ENCODE data around the gene SYTL3.

SYTL3 gene

DNA sequence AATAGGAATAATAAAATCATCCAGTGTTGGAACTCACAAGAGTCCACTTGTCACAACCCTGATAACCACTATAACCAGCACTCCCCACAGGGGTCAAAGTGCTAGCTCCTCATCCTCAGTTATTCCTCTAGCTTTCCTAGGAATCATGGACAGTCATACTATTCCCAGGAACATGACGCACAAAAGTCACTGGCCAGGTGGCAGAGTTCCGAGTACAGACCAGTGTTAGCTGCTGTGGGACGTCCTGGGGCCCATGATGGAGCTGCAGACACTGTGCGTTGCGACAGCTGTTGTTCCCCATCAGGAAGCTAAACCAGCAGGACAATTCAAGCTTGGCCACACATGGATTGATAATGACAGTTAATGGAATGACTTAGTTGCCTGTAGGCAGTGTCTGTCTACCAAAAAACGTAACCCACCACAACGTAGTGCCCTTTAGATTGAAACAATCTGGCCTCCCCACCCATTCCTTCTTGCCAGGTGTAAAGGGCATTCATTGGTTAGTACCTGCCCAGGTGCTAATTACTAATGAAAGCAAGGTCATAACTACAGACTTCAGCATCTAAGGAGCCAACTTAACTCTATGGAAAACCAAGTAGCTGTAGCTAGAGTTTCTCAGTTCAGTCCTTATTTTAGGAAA is 151.9 kb downstream of the SYTL3 start:
- peak; percentile 52 for DNase-seq

DNA sequence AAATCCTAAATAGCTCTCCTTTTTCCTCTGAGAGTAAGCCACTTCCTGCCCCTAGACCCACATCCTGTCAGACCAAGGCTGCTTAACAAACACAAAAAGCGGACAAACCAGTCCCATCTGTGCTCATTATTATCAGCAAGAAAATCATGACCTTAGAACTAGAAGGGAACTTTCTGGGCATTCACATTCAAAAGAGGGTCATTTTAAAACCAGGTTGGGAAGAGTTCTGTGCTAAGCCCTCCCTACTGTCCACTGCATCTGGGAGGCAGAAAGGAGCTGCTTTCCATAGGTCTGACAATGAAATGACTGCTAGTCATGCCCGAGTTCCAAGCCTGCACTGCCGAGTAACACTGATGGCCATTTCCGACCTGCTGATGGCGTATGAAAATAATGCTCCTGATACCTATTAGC is 153.9 kb downstream of the SYTL3 start:
- no peak for DNase-seq

DNA sequence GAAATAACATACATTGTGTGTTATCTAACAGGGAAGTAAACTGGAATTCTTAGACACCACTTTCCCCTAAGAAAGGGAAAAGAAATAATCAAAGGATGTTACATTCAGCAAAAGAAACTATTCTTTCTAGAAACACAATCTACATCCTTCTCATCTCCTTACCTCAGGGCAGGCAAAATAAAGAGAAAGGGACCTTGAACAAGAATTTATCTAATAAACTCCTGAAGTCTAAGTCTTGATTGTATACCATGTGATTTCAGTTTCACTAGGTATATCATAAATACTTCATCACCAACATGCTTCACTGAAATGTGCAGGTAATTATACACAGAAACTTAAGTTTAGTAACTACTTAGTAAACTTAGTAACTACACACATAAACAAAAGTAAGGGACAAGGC is 154.4 kb downstream of the SYTL3 start:
- no peak for DNase-seq

DNA sequence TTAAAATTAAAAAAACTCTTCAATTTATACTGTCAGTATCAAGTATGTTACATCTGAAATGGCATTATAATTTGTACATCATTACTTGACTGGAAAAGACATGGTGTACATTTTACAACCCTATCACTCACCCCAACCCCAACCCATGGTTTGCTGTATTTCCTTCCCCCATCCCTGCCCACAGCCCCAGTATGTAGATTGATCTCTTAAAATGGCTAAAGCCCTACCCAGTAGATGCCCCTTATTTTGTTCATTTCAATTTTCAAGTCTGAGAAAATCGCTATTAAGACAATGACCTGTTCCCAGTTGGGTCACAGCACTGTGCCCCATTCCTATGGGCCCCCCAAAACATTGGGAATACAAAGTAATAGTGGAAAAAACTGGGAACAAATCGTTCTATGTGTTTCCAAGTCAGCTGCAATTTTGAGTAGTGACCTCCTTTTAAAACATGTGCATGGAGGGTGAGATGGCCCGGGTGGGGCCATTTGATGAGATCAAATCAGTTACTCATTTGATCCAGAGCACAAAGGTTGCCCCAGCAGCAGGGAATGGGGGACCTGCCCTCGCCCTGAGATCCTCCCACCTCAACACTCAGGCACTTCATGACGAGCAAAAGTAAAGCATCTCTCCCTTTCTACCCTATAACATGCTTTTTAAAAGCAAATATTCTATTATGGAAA is 156.0 kb downstream of the SYTL3 start:
- no peak for DNase-seq

DNA sequence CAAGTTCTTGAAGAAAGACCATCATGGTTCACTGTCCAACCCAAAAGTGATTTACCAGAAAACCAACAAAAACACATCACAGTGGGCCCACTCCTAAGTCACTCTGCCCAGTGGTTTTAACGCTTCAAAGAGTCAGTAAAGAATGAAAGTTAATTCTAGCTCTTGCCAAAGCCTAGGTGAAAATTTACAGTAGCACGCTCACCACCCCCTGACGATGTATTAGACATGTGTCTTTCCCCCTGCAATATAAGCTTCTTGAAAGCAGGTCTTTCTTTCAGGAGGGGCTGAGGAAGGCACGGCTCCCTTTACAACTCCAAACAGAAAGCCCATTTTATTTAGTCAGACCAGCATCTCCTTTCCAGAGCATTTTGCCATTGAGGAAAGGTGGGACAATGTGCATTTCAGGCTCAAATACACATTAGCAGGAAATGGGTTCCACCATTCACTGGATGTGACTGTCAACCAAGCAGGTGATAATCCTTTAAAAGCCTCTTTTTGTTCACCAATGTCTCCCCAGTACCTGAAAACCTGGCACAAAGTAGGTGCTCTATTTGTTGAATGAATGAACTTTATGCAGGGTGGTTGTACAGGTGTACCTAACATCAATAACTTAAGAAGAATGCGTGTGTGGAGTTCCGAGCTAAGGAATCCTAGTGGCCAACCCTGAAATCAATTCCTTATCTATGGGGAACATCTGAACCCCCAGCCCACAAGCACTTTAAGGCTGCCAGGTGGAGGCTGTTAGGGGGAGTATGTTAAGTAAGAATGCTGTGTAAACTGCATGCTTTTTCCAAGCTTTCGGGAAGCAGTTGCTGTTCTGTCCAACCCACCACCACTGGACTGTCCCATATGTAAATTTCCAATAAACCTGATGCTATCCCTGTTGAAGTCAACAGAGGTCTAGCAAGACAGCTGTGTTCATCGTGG is 157.9 kb downstream of the SYTL3 start:
- DNase-seq: no peak

DNA sequence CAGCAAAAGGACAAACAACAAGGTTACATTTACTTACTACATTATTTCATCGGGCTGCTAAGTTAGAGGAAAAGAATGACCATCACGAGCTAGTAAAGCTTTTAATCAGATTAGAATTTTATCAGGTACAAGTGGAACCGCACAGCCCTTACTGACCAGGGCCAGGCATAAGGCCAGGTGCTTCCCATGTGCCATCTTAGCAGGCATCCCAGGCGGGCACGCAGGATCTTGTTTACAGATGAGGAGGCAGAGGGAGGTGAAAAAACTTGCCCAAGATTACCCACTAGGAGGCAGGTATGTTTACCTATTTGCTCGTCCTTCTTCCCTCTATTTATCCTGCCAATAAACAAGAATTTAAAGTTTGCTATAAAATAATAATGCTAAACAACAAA is 158.6 kb downstream of the SYTL3 start:
- peak; percentile 21 for DNase-seq

DNA sequence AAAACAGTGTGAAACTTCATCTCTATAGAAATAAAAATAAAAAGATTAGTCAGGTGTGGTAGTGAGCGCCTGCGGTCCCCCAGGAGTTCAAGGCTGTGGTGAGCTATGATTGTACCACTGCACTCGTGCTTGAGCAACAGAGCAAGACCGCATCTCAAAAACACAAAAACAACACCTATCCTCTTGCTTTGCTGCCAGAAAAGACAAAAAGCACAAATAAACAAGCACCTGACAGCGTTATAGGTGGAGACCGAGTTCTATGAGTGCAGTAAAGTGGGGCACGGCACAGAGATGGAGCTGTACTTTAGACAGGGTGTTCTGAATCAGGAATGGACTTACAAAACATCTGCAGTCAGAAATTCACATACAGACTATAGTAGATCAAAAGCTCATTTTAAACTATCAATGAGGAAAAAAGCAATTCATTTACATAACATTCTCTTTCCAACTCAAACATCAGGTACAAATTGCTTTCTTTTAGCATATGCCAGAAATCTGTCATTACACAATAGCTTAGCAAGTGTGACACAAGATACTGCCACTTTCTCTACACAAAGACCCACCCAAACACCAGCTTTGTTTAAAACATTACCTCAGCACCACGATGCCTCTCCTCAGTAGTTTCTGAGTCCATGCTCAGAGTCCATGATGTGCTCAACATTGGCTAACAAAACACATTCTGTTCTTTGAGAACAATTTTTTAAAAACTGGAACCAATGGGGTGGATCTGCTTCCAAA is 159.3 kb downstream of the SYTL3 start:
- DNase-seq: peak; percentile 57

DNA sequence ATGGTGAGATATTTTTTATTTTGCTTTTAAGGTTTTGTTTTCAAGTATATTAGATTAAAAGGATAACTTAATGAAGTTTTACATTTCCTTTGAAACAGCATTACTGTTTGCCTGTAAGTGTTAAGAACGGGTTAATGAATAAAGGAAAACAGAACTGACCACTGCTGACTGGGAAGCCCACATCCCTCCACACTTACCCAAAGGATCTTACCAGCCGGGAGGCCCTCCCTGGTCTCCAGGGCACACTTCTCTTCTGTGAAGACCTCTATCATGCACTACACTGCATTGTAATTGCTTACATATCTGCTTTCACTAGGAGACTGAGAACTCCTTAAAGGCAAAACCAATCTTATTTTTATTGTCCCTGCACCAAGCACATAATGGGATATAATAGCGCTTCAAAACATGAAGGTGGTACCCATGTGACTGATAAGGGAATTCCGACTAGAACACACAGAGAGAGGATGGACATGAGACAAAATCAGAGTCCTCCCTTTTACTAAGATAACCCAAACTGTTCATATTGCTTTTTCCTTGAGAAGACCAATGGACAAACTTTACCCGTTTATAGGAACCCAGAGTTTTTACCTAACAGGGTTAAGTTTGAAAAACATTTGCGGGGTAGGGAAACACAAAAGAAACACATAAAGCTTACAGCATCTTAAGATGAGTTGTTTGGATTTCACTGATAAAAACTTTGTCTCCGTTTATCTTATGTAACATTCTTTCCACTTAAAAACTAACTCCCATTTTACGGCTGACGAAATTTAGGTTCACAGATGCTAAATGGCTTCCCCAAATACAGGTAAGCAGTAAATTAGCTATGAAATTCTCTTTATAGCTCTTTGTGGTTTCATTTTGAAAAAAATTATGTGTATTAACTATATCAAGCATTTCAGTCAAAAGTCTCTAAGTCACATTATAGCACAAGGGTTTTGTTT is 160.6 kb downstream of the SYTL3 start:
- DNase-seq: no peak

DNA sequence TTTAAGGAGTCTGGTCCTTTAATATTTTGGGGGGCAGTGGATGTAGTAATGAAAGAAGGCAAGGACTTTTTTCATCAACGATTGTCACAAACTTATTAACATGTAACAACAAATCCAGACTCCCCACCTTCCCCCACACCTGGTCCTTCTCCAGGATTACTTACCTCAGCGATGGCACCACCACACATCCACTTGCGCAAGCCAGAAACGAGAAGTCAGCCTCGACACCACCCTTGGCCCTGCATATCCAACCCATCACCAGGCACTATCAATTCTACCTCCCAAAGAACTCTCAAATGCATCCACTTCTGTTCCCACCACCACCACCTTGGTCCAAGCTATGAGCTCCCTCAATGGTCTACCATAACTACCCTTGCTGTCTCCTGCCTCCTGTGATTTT is 162.8 kb downstream of the SYTL3 start:
- DNase-seq: no peak

DNA sequence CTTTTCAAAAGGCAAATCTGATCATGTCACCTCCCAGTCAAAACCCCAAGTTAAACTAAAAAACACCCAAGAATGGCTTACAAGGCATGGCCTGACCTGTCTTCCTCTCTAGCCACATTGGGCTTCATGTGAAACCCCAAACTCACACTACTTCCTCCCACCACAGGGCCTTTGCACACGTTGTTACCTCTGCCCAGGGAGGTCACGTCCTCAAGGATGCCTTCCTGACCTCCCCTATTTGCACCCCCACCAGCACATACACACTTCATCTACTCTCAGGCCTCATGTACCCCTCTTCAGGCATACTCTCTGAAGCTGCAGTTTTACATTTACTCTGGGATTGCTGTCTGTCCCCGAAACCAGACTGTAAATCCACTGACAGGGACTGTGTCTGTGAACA is 163.2 kb downstream of the SYTL3 start:
- DNase-seq: no peak

Data from NCI-H2171 treated with DMSO at 0.1 percent for 48 hours (cell line).